Keratinocyte (primary cell): ENCODE data around the gene THAP10. TPM values are rescaled to one million over a fixed set of nuclear protein-coding genes. Genes with fewer than 3 reads are reported as not detected.

Source experiments
- DNase-seq: peaks from one replicate; pipeline ENCODE4 v3.0.0-alpha.2; 2011; ENCODE audit warnings: low read depth, missing footprints, low spot score
- FAIRE-seq: peaks from 2 replicates; lab custom pipeline; 2011; peaks lifted over from hg19 to GRCh38; lab: Jason Lieb, UNC
- H2AFZ ChIP-seq: 2 replicates; pipeline ENCODE4 v1.6.0; 2012; ENCODE audit warnings: low read length, control low read depth, inconsistent platforms; ENCODE audit not compliant: control insufficient read depth
- H3K27ac ChIP-seq: 2 replicates; pipeline ENCODE4 v1.5.1; 2011; ENCODE audit warnings: low read length; ENCODE audit not compliant: control insufficient read depth, insufficient read depth
- H3K27me3 ChIP-seq: 3 replicates; pipeline ENCODE4 v1.6.0; 2011; ENCODE audit warnings: low read length; ENCODE audit not compliant: control insufficient read depth, insufficient read depth; ENCODE audit errors: extremely low read depth
- H3K36me3 ChIP-seq, 2 experiments: 2 replicates in 1 of 2; 3 replicates in 1 of 2; pipeline ENCODE4 v1.5.1; 2011; ENCODE audit warnings: low read length in 2 of 2, mild to moderate bottlenecking in 1 of 2; ENCODE audit not compliant: control insufficient read depth in 2 of 2, insufficient read depth in 2 of 2; ENCODE audit errors: extremely low read depth in 1 of 2
- H3K4me1 ChIP-seq: 3 replicates; pipeline ENCODE4 v1.5.1; 2011; ENCODE audit warnings: low read length; ENCODE audit not compliant: control insufficient read depth, insufficient read depth; ENCODE audit errors: extremely low read depth
- H3K4me2 ChIP-seq: 3 replicates; pipeline ENCODE4 v1.6.0; 2011; ENCODE audit warnings: low read depth, low read length; ENCODE audit not compliant: control insufficient read depth, insufficient read depth; ENCODE audit errors: extremely low read depth
- H3K4me3 ChIP-seq, 3 experiments: fragments of 200-600 bp in 1 of 3; sonication (generic) in 1 of 3; 2 replicates in 2 of 3; 3 replicates in 1 of 3; pipeline ENCODE4 v1.5.1; 2011 to 2016; ENCODE audit warnings: low read length in 3 of 3, mild to moderate bottlenecking in 3 of 3, control low read depth in 2 of 3, inconsistent platforms in 1 of 3, low read depth in 1 of 3, mixed read lengths in 1 of 3, mixed run types in 1 of 3, moderate library complexity in 1 of 3; ENCODE audit not compliant: control insufficient read depth in 2 of 3, insufficient read depth in 2 of 3; ENCODE audit errors: extremely low read depth in 1 of 3
- H3K79me2 ChIP-seq: 2 replicates; pipeline ENCODE4 v1.6.0; 2012; ENCODE audit warnings: low read length; ENCODE audit not compliant: control insufficient read depth, insufficient read depth
- H3K9ac ChIP-seq: 3 replicates; pipeline ENCODE4 v1.6.0; 2011; ENCODE audit warnings: low read length; ENCODE audit not compliant: control insufficient read depth, insufficient read depth; ENCODE audit errors: extremely low read depth
- H3K9me1 ChIP-seq: 3 replicates; pipeline ENCODE4 v1.6.0; 2011; ENCODE audit warnings: low read length; ENCODE audit not compliant: control insufficient read depth, insufficient read depth; ENCODE audit errors: extremely low read depth
- H3K9me3 ChIP-seq: 2 replicates; pipeline ENCODE4 v1.5.1; 2012; ENCODE audit warnings: low read depth, low read length; ENCODE audit not compliant: control insufficient read depth
- H4K20me1 ChIP-seq: 3 replicates; pipeline ENCODE4 v1.6.0; 2011; ENCODE audit warnings: low read length; ENCODE audit not compliant: control insufficient read depth, insufficient read depth; ENCODE audit errors: extremely low read depth
- CTCF ChIP-seq, 3 experiments: IDR thresholded peaks in 1 of 3; conservative IDR thresholded peaks in 1 of 3; optimal IDR thresholded peaks in 1 of 3; 2 replicates in 2 of 3; 3 replicates in 1 of 3; pipeline versions ENCODE3 to v1.5.1; 2011; ENCODE audit warnings: low read length in 3 of 3, mild to moderate bottlenecking in 3 of 3, moderate library complexity in 2 of 3, control low read depth in 1 of 3, inconsistent platforms in 1 of 3; ENCODE audit not compliant: insufficient read depth in 2 of 3; ENCODE audit errors: extremely low read depth in 1 of 3
- EZH2 ChIP-seq: IDR thresholded peaks from one replicate; pipeline ENCODE4 v1.6.1; 2012; ENCODE audit warnings: inconsistent platforms, mild to moderate bottlenecking, low read length, moderate library complexity
- dilution Hi-C: fragments of 300-500 bp; cut with MboI; formaldehyde crosslinking; loops from one replicate; pipeline ENCODE4 v1.7.0; 2020; ENCODE audit warnings: low sequenced_read_pairs; ENCODE audit not compliant: extremely low pct_ligation_motif_present
- polyA plus RNA-seq, 5 experiments: library from polyadenylated mRNA; depleted of rRNA in 3 of 5; stranded (reverse) in 3 of 5; stranded (forward) in 1 of 5; unstranded in 1 of 5; fragments of >200 nt; gene quantifications; 1 replicate in 1 of 5; 2 replicates in 3 of 5; 3 replicates in 1 of 5; pipeline versions ENCODE4 v1.2.1 to v1.2.3, GENCODE V29; 2011 to 2012; ENCODE audit warnings: missing spikeins in 2 of 5, low read depth in 1 of 5, low replicate concordance in 1 of 5

The THAP10 gene
- polyA plus RNA-seq, 1 donor (not counting 4 experiments of a cell fraction or from before 2014, with no cell fraction given) = 3.1 TPM

DNA sequence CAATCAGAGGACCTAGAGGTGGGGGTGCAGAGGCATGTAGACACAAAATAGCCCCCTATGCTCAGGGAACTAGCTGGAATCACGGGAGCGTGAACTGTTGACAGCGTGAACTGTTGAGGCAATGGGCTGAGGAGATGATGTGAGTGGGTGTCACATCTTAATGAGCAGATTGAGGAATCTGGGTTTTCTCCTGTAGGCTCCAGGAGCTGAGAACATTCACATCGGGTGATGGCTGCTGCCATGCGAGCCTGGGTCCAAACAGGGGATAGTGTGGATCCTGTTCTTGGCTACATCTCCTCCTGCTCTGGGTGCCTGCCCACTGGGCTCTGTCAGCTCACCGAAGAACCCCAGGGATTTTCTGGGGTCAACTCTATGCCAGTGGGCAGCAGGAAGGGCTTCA is 40.3 kb downstream of the THAP10 start:
- H3K4me3 ChIP-seq = no peak overlapping the region

DNA sequence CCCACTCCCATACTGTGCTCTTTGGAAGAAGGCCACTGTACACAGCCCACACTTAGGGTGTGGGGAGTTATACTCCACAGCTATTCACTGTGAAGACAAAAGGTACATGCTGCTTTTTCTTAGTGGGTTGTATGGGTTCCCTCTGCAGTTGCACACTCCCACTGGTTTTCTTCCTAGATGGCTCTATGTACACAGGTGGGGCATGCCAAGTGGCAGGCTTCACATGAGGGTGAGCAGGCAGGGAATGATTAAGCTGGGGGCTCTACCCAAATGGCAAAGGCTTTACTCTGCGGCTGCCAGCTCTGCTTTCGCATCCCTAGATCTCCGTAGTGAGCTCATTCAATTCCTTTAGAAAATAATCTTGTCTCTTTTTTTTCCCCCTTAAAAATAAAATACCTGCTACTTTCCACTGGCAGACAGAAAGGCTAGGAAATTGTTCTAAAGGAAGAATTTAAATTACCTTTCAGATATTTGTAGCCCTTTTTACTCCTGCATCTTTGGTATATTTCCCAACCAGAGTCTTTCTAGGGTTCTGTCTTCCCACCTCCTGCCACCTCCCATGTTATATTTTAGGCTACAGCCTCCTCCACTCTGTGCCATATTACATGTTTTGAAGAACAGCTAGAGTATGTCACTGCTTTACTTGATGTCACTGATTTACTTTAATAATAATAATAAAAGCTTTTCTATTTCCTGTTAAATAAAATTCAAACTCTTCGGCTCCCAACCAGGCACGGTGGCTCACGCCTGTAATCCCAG is 46.5 kb downstream of the THAP10 start:
- Histone ChIP-seq H3K9me1 (no peaks in the 10 kb centered on the region), H3K79me2 (no peaks in the 10 kb centered on the region), H3K9ac (no peak overlapping the region), H3K4me3 (no peak overlapping the region), H3K36me3 (peaks cover 0 to 3% of the 10 kb centered on the region in 2 experiments), H3K4me2 (no peak overlapping the region), H4K20me1 (no peaks in the 10 kb centered on the region), H3K27ac (no peak overlapping the region), H2AFZ (no peak overlapping the region), H3K27me3 (no peaks in the 10 kb centered on the region), H3K4me1 (no peaks in the 10 kb centered on the region), H3K9me3 (no peaks in the 10 kb centered on the region)
- dilution Hi-C loops = no loop called here
- FAIRE-seq (no peak), DNase-seq (no peak)
- no peak for TF ChIP-seq CTCF (optimal IDR thresholded peaks at IDR 0.05 in 1 of 3, IDR thresholded peaks at IDR 0.05 in 1 of 3, conservative IDR thresholded peaks at IDR 0.05 in 1 of 3; ENCODE audit: extremely low read depth in 1 of 3, insufficient read depth in 2 of 3, low read length in 3 of 3)
- TF ChIP-seq EZH2 = no peak

More for the DNA sequence above, 40.3 kb downstream of the THAP10 start:
- H3K27ac ChIP-seq = peak overlapping the region; percentile 82
- H3K4me1 ChIP-seq = peaks cover 31% of the 10 kb centered on the region
- peaks cover 5% of the 10 kb centered on the region for H3K79me2 ChIP-seq
- H3K4me2 ChIP-seq = peak overlapping the region; percentile 55
- H3K9me1 ChIP-seq = no peaks in the 10 kb centered on the region
- H4K20me1 ChIP-seq = no peaks in the 10 kb centered on the region
- no peak for DNase-seq
- dilution Hi-C loops = no loop called here
- H3K36me3 ChIP-seq = peaks cover 6 to 7% of the 10 kb centered on the region in 2 experiments
- no peaks in the 10 kb centered on the region for H3K9me3 ChIP-seq
- H2AFZ ChIP-seq = no peak overlapping the region
- FAIRE-seq = peak; percentile 49
- TF ChIP-seq CTCF (optimal IDR thresholded peaks at IDR 0.05 in 1 of 3, IDR thresholded peaks at IDR 0.05 in 1 of 3, conservative IDR thresholded peaks at IDR 0.05 in 1 of 3; ENCODE audit: extremely low read depth in 1 of 3, insufficient read depth in 2 of 3, low read length in 3 of 3) = no peak
- TF ChIP-seq EZH2 = no peak
- peak overlapping the region; percentile 20 for H3K9ac ChIP-seq
- no peaks in the 10 kb centered on the region for H3K27me3 ChIP-seq
